GM23338 (cell line): ENCODE measurements around the gene ME3. TPM values are rescaled to one million over a fixed set of nuclear protein-coding genes. Genes with fewer than 3 reads are reported as not detected.

ENCODE experiments used
- ATAC-seq: fragments of 200-7000 bp; cut with Tn5 transposase; 3 replicates; pipeline ENCODE4 v1.9.1; 2020
- DNase-seq: peaks from one replicate; pipeline ENCODE4 v3.0.0-alpha.2; 2015; ENCODE audit warnings: low spot score
- H2AFZ ChIP-seq: fragments of 200-600 bp; sonication (generic); 2 replicates; pipeline ENCODE4 v1.8.0; 2016; ENCODE audit warnings: antibody characterized with exemption, mild to moderate bottlenecking, moderate library complexity
- H3F3A ChIP-seq: fragments of 200-600 bp; sonication (generic); replicated peaks from 2 replicates; pipeline ENCODE4 v1.8.0; 2017; ENCODE audit warnings: antibody characterized with exemption, mixed run types, low read depth
- H3K27ac ChIP-seq: fragments of 200-600 bp; sonication (generic); 2 replicates; pipeline ENCODE4 v1.6.1; 2016; ENCODE audit warnings: low read depth
- H3K27me3 ChIP-seq: fragments of 200-600 bp; sonication (generic); 2 replicates; pipeline ENCODE4 v1.8.0; 2016; ENCODE audit warnings: mild to moderate bottlenecking, mixed run types, moderate library complexity; ENCODE audit not compliant: insufficient read depth
- H3K36me3 ChIP-seq: fragments of 200-600 bp; sonication (generic); 2 replicates; pipeline ENCODE4 v1.8.0; 2016; ENCODE audit warnings: mild to moderate bottlenecking; ENCODE audit not compliant: insufficient read depth
- H3K4me1 ChIP-seq: fragments of 200-600 bp; sonication (generic); 2 replicates; pipeline ENCODE4 v1.8.0; 2016; ENCODE audit warnings: mild to moderate bottlenecking, moderate library complexity; ENCODE audit not compliant: insufficient read depth
- H3K4me2 ChIP-seq: fragments of 200-600 bp; sonication (generic); 2 replicates; pipeline ENCODE4 v1.7.1; 2017; ENCODE audit warnings: mixed run types
- H3K4me3 ChIP-seq: fragments of 200-600 bp; sonication (generic); 2 replicates; pipeline ENCODE4 v1.6.1; 2016; ENCODE audit warnings: mixed run types
- H3K79me2 ChIP-seq: fragments of 200-600 bp; sonication (generic); replicated peaks from 2 replicates; pipeline ENCODE4 v1.8.0; 2017; ENCODE audit warnings: mild to moderate bottlenecking; ENCODE audit not compliant: insufficient read depth
- H3K9me2 ChIP-seq: fragments of 200-600 bp; sonication (generic); 2 replicates; pipeline ENCODE4 v1.8.0; 2017; ENCODE audit not compliant: insufficient read depth
- H4K20me1 ChIP-seq: fragments of 200-600 bp; sonication (generic); replicated peaks from 2 replicates; pipeline ENCODE4 v1.8.0; 2017; ENCODE audit warnings: mild to moderate bottlenecking; ENCODE audit not compliant: insufficient read depth
- H3K27ac Mint-ChIP-seq: 2 replicates; pipeline ENCODE4 v1.8.0; 2020; ENCODE audit warnings: inconsistent platforms, mild to moderate bottlenecking, moderate library complexity, mixed read lengths
- H3K27me3 Mint-ChIP-seq: 3 replicates; pipeline ENCODE4 v1.8.0; 2022; ENCODE audit warnings: low read depth, mild to moderate bottlenecking, moderate library complexity, mixed read lengths, inconsistent platforms; ENCODE audit not compliant: insufficient read depth, poor library complexity
- H3K36me3 Mint-ChIP-seq: 3 replicates; pipeline ENCODE4 v1.8.0; 2021; ENCODE audit warnings: low read depth, mild to moderate bottlenecking, inconsistent platforms, moderate library complexity, mixed read lengths
- H3K4me1 Mint-ChIP-seq: 3 replicates; pipeline ENCODE4 v1.8.0; 2020; ENCODE audit warnings: mild to moderate bottlenecking, inconsistent platforms, mixed read lengths
- H3K4me3 Mint-ChIP-seq: 3 replicates; pipeline ENCODE4 v1.8.0; 2021; ENCODE audit warnings: moderate library complexity, mild to moderate bottlenecking, inconsistent platforms, mixed read lengths
- H3K9me3 Mint-ChIP-seq: 3 replicates; pipeline ENCODE4 v1.8.0; 2020; ENCODE audit warnings: moderate library complexity, mild to moderate bottlenecking, inconsistent platforms, mixed read lengths
- CREB1 ChIP-seq: fragments of 250-450 bp; sonication (Bioruptor Pico); IDR thresholded peaks from 2 replicates; pipeline ENCODE4 v1.5.0; 2020; ENCODE audit warnings: low read depth, mild to moderate bottlenecking, moderate library complexity
- NANOG ChIP-seq: IDR thresholded peaks from 2 replicates; pipeline ENCODE4 v1.6.1; 2016; ENCODE audit warnings: antibody characterized with exemption, borderline replicate concordance
- POLR2AphosphoS5 ChIP-seq: IDR thresholded peaks from 2 replicates; pipeline ENCODE4 v1.6.1; 2016; ENCODE audit warnings: antibody characterized with exemption, low read depth
- STAT1 ChIP-seq: IDR thresholded peaks from one replicate; pipeline ENCODE4 v1.6.1; 2016; ENCODE audit warnings: antibody characterized with exemption; ENCODE audit not compliant: unreplicated experiment
- ZNF114 ChIP-seq: fragments of 250-450 bp; sonication (Bioruptor Pico); IDR thresholded peaks from 2 replicates; pipeline ENCODE4 v1.5.0; 2020; ENCODE audit warnings: mild to moderate bottlenecking, moderate library complexity
- polyA plus RNA-seq: library from polyadenylated mRNA; unstranded; fragments of >200 nt; fragmentation: Nextera tagmentation; extraction: Ambion mirVana; gene quantifications from 2 replicates; pipeline ENCODE4 v1.2.1, GENCODE V29; 2016
- total RNA-seq: library from RNA; depleted of rRNA; stranded (reverse); fragments of >200 nt; shearing (Covaris generic); gene quantifications from 2 replicates; pipeline ENCODE4 v1.2.3, GENCODE V29; 2014
- TF ChIP-seq, protein P1 (sequence below): IDR thresholded peaks from 2 replicates; pipeline ENCODE4 v1.6.1; 2016; ENCODE audit warnings: antibody characterized with exemption
- TF ChIP-seq, protein P2 (sequence below): fragments of 250-450 bp; sonication (Bioruptor Pico); IDR thresholded peaks from 2 replicates; pipeline ENCODE4 v1.5.0; 2020; ENCODE audit warnings: mild to moderate bottlenecking, moderate library complexity

Gene ME3
- total and polyA plus RNA-seq, 2 experiments from 2014 or later: 1.3 to 4.0 TPM

DNA sequence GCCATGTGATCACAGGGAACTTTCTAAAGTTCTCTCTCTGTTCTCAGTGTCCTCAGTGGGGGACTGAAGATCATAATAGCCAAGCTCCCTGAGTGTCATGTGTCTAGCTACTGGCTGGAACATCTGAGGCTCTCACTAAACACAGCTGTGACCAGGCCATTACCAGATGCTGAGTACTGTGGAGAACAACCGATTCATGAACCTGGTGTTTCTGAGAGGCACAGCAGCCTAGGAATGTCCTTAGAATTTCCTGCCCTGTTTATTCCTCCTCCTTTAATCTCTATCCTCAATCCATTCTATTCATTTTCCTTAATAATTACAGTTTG, 93.0 kb downstream of the ME3 start:
- no peak for DNase-seq
- no peak overlapping the region for H3K27ac Mint-ChIP-seq
- no peak for ATAC-seq
- TF ChIP-seq, protein P1, sequence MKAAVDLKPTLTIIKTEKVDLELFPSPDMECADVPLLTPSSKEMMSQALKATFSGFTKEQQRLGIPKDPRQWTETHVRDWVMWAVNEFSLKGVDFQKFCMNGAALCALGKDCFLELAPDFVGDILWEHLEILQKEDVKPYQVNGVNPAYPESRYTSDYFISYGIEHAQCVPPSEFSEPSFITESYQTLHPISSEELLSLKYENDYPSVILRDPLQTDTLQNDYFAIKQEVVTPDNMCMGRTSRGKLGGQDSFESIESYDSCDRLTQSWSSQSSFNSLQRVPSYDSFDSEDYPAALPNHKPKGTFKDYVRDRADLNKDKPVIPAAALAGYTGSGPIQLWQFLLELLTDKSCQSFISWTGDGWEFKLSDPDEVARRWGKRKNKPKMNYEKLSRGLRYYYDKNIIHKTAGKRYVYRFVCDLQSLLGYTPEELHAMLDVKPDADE: no peak
- TF ChIP-seq ZNF114 (CRISPR knock-in tag) (no peak), STAT1 (no peak), POLR2AphosphoS5 (no peak), CREB1 (CRISPR knock-in tag) (no peak), NANOG (no peak)
- TF ChIP-seq, protein P2, sequence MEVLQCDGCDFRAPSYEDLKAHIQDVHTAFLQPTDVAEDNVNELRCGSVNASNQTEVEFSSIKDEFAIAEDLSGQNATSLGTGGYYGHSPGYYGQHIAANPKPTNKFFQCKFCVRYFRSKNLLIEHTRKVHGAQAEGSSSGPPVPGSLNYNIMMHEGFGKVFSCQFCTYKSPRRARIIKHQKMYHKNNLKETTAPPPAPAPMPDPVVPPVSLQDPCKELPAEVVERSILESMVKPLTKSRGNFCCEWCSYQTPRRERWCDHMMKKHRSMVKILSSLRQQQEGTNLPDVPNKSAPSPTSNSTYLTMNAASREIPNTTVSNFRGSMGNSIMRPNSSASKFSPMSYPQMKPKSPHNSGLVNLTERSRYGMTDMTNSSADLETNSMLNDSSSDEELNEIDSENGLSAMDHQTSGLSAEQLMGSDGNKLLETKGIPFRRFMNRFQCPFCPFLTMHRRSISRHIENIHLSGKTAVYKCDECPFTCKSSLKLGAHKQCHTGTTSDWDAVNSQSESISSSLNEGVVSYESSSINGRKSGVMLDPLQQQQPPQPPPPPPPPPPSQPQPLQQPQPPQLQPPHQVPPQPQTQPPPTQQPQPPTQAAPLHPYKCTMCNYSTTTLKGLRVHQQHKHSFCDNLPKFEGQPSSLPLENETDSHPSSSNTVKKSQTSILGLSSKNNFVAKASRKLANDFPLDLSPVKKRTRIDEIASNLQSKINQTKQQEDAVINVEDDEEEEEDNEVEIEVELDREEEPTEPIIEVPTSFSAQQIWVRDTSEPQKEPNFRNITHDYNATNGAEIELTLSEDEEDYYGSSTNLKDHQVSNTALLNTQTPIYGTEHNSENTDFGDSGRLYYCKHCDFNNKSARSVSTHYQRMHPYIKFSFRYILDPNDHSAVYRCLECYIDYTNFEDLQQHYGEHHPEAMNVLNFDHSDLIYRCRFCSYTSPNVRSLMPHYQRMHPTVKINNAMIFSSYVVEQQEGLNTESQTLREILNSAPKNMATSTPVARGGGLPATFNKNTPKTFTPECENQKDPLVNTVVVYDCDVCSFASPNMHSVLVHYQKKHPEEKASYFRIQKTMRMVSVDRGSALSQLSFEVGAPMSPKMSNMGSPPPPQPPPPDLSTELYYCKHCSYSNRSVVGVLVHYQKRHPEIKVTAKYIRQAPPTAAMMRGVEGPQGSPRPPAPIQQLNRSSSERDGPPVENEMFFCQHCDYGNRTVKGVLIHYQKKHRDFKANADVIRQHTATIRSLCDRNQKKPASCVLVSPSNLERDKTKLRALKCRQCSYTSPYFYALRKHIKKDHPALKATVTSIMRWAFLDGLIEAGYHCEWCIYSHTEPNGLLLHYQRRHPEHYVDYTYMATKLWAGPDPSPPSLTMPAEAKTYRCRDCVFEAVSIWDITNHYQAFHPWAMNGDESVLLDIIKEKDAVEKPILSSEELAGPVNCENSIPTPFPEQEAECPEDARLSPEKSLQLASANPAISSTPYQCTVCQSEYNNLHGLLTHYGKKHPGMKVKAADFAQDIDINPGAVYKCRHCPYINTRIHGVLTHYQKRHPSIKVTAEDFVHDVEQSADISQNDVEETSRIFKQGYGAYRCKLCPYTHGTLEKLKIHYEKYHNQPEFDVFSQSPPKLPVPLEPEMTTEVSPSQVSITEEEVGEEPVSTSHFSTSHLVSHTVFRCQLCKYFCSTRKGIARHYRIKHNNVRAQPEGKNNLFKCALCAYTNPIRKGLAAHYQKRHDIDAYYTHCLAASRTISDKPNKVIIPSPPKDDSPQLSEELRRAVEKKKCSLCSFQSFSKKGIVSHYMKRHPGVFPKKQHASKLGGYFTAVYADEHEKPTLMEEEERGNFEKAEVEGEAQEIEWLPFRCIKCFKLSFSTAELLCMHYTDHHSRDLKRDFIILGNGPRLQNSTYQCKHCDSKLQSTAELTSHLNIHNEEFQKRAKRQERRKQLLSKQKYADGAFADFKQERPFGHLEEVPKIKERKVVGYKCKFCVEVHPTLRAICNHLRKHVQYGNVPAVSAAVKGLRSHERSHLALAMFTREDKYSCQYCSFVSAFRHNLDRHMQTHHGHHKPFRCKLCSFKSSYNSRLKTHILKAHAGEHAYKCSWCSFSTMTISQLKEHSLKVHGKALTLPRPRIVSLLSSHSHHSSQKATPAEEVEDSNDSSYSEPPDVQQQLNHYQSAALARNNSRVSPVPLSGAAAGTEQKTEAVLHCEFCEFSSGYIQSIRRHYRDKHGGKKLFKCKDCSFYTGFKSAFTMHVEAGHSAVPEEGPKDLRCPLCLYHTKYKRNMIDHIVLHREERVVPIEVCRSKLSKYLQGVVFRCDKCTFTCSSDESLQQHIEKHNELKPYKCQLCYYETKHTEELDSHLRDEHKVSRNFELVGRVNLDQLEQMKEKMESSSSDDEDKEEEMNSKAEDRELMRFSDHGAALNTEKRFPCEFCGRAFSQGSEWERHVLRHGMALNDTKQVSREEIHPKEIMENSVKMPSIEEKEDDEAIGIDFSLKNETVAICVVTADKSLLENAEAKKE: no peak
- H3K4me3 Mint-ChIP-seq: no peak overlapping the region
- peaks cover 5% of the 10 kb centered on the region for H3K27me3 Mint-ChIP-seq
- Histone ChIP-seq H3K27ac (no peak overlapping the region), H3K4me1 (no peaks in the 10 kb centered on the region), H3F3A (no peaks in the 10 kb centered on the region), H3K27me3 (no peaks in the 10 kb centered on the region), H3K36me3 (no peaks in the 10 kb centered on the region), H2AFZ (no peak overlapping the region), H3K4me3 (no peak overlapping the region), H3K4me2 (no peak overlapping the region), H4K20me1 (no peaks in the 10 kb centered on the region), H3K79me2 (no peaks in the 10 kb centered on the region), H3K9me2 (no peaks in the 10 kb centered on the region)
- no peaks in the 10 kb centered on the region for H3K36me3 Mint-ChIP-seq
- H3K9me3 Mint-ChIP-seq: no peaks in the 10 kb centered on the region
- no peaks in the 10 kb centered on the region; the same call in 2 of the 3 replicates for H3K4me1 Mint-ChIP-seq
